HG03439 (cell line): ENCODE data around the gene PTPRZ1.

ENCODE experiments used
- ATAC-seq: cut with Tn5 transposase; IDR thresholded peaks from one replicate; pipeline ENCODE4 v1.9.1; 2021; ENCODE audit warnings: mild to moderate bottlenecking, moderate library complexity; ENCODE audit not compliant: unreplicated experiment

PTPRZ1 gene

DNA sequence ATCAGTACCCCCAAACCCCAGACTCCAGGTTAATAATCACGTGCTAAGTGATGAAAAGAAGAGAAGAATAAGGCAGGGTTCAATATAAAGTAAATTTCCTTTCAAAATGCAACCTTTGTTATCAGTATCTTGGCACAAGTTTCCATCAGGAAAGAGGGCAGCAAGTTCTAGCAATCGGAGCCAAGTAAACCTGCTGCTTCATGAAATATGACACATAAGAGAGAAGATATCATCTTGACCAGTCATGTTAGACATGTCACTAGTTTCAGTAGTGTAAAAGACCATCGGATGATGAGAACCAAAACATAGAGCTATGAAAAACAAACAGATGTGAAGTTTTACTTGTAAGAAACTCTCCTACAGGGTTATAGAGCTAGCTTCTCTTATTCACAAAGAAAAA is 227.1 kb downstream of the PTPRZ1 start:
- no peak for ATAC-seq

DNA sequence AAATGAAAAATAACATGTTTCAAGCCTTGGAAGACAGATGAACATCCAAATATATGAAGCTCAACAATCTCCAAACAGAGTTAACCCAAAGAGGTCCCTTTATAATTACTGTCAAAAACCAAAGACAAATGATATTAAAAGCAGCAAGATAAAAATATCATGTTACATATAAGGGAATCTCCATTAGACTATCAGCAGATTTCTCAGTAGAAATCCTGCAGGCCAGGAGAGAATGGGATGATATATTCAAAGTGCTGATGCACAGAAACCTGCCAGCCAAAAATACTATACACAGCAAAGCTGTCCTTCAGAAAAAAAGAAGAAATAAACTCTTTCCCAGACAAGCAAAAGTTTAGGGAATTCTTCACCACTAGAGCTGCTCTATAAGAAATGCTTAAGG is 230.1 kb downstream of the PTPRZ1 start:
- ATAC-seq: no peak
